Mammary epithelial cell (primary cell): ENCODE results near the gene TAPBPL.

Experiments
- CTCF ChIP-seq, 2 donors: IDR thresholded peaks in 1 of 2; conservative IDR thresholded peaks in 1 of 2; 2 replicates each; pipeline ENCODE4 v1.5.1; 2011 to 2012; ENCODE audit warnings: inconsistent platforms in 2 of 2, low read length in 2 of 2, mild to moderate bottlenecking in 2 of 2, control low read depth in 1 of 2, low read depth in 1 of 2; ENCODE audit not compliant: insufficient read depth in 1 of 2; ENCODE audit errors: extremely low read depth in 1 of 2
- EZH2 ChIP-seq: IDR thresholded peaks from 2 replicates; pipeline ENCODE4 v1.6.1; 2012; ENCODE audit warnings: low read length, inconsistent platforms, borderline replicate concordance

- TF ChIP-seq CTCF (conservative IDR thresholded peaks at IDR 0.05 in 1 of 2, IDR thresholded peaks at IDR 0.05 in 1 of 2; ENCODE audit: extremely low read depth in 1 of 2, insufficient read depth in 1 of 2, low read depth in 1 of 2, low read length in 2 of 2) (no peak), EZH2 (no peak)
Observed at GRCh38 chr12:6452944-6453630, 1.2 kb downstream of the TAPBPL start.
